GM12891 (cell line): Measurements from ENCODE around the gene DOK5.

Experiments
- POLR2A ChIP-seq: IDR thresholded peaks from 2 replicates; pipeline ENCODE4 v1.6.1; 2011; ENCODE audit warnings: low read depth, low read length, control low read depth
- POLR2AphosphoS5 ChIP-seq: IDR thresholded peaks from 2 replicates; pipeline ENCODE4 v1.6.1; 2011; ENCODE audit warnings: low read depth, low read length, control low read depth
- TAF1 ChIP-seq: IDR thresholded peaks from 2 replicates; pipeline ENCODE4 v1.6.1; 2011; ENCODE audit warnings: low read depth, low read length, control low read depth

DNA sequence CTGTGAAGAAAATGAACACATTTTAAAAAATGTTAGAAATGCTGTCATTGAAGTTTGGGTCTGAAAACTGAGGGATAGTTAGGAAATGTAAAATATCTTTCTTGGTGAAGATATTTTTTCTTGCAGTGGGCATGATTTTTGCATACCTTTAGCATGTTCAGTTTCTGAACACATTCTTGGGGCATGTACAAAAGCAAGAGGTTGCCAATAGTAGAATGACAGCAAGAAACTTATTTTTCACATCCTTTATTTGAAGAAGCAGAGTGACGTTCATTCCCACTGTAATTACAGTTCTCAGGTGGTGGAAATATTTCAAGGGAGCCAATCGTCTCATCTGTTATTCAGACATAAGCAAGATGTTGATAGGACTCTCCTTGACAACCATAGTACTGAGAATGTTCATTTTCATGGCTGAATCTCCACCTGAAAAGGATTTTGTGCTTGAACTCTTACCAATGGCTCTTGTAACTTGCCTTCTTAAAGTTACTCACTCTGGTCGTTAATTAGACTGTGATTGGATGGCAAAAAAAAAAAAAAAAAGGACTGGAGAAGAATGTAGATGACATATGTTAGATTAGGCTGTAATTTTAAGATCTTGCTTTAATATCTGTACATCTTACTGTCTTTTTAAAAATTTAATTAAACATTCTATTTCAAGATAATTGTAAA lies 74.4 kb downstream of the DOK5 start:
- TF ChIP-seq POLR2A (no peak), POLR2AphosphoS5 (no peak), TAF1 (no peak)
